Heart right ventricle (tissue), 16 donors: ENCODE measurements around the gene CCDC184. TPM values are rescaled to one million over a fixed set of nuclear protein-coding genes. Genes with fewer than 3 reads are reported as not detected.

Experiments
- ATAC-seq, 8 donors: fragments of 200-7000 bp; cut with Tn5 transposase; one replicate each; pipeline ENCODE4 v1.9.1; 2020; ENCODE audit warnings: mild to moderate bottlenecking in 8 of 8, moderate library complexity in 8 of 8, moderate number of reproducible peaks in 1 of 8
- DNase-seq, 2 donors: peaks; one replicate each; pipeline ENCODE4 v3.0.0-alpha.2; 2020
- H3K27ac ChIP-seq, 10 donors: fragments of 200-600 bp; sonication (generic) in 2 of 10; one replicate each; pipeline versions ENCODE4 v1.5.0 to v1.8.0; 2020 to 2022; ENCODE audit warnings: mild to moderate bottlenecking in 3 of 10
- H3K27me3 ChIP-seq, 7 donors: fragments of 200-600 bp; one replicate each; pipeline ENCODE4 v1.8.0; 2021 to 2022; ENCODE audit warnings: mild to moderate bottlenecking in 2 of 7
- H3K36me3 ChIP-seq, 9 donors: fragments of 200-600 bp; sonication (generic) in 1 of 9; one replicate each; pipeline versions ENCODE4 v1.5.0 to v1.8.0; 2020 to 2022; ENCODE audit warnings: mild to moderate bottlenecking in 2 of 9
- H3K4me1 ChIP-seq, 9 donors: fragments of 200-600 bp; sonication (generic) in 1 of 9; one replicate each; pipeline versions ENCODE4 v1.5.0 to v1.8.0; 2020 to 2022; ENCODE audit warnings: mild to moderate bottlenecking in 4 of 9
- H3K4me3 ChIP-seq, 10 donors: fragments of 200-600 bp; sonication (generic) in 2 of 10; one replicate each; pipeline versions ENCODE4 v1.5.0 to v1.8.0; 2020 to 2022; ENCODE audit warnings: mild to moderate bottlenecking in 7 of 10, moderate library complexity in 2 of 10
- H3K9me3 ChIP-seq, 11 donors: fragments of 200-600 bp in 10 of 11; sonication (generic) in 2 of 11; one replicate each; pipeline versions ENCODE4 v1.5.0 to v1.8.0; 2013 to 2022; ENCODE audit warnings: mild to moderate bottlenecking in 2 of 11, control low read depth in 1 of 11, moderate library complexity in 1 of 11
- CTCF ChIP-seq, 9 donors: fragments of 200-600 bp; sonication (generic) in 2 of 9; IDR thresholded peaks; one replicate each; pipeline versions ENCODE4 v1.5.0 to v1.8.0; 2021 to 2022; ENCODE audit warnings: antibody characterized with exemption in 9 of 9, mild to moderate bottlenecking in 5 of 9, moderate library complexity in 1 of 9
- WGBS, 2 donors: extraction: QIAGEN DNeasy Blood & Tissue Kit; methylation state at CpG; one replicate each; pipeline ENCODE4 v1.1.7; 2013; ENCODE audit warnings: inconsistent platforms in 1 of 2; 5-methylcytosine and 5-hydroxymethylcytosine counted together
- intact Hi-C, 10 donors: fragments of 100-400 bp; cut with DNase I; formaldehyde crosslinking; loops; one replicate each; pipeline versions ENCODE4 v1.11.1 to v1.14.2; 2022
- polyA plus RNA-seq, 2 donors: library from polyadenylated mRNA; stranded (reverse); fragments of 200-250 nt; gene quantifications; one replicate each; pipeline ENCODE4 v1.2.3, GENCODE V29; 2013
- total RNA-seq, 10 donors: library from RNA; stranded (reverse); fragmentation: NEBNext Ultra II Directional in 3 of 10; extraction: Animal tissue kit (Norgen Biotek cat#: 25700) in 3 of 10; gene quantifications; one replicate each; pipeline versions ENCODE4 v1.2.1 to v1.2.4, GENCODE V29; 2021 to 2023
- donor health status: Arrhythmogenic right ventricular cardiomyopathy.
- donor health status: ischemic (EF 13 %, LVEDD 7.1; RV severe dilation, severe dysfunction).
- donor health status: healthy with polysubstance abuse.
- donor health status: DM: no; HTN: yes; CAD: no.
- donor health status: DM: no; HTN: no; CAD: no.
- donor health status: ischemic (EF 25% LVEDD 6.9; RV normal size, moderate dysfunction).
- donor health status: ischemic (EF 25% LVEDD 5.7; RV mildly dilated, moderate dysfunction).
- donor health status: healthy.
- donor health status: DM: yes; HTN: yes; CAD: no.
- donor health status: Ischemic cardiomyopathy.
- donor health status: ischemic (EF 35%, LVEDD 5.7; RV mildly dilated, moderate dysfunction).
- donor health status: nonischemic (EF 11% LVEDD 7.7; RV severe dilation, severe dysfunction).
- donor health status: DM: yes; HTN: yes; CAD: no.
- donor health status: PGD.
- donor health status: ischemic (EF 29% LVEDD 5.4; RV normal size, mild dysfunction).
- donor health status: nonischemic (EF 23%, LVEDD 6.1; RV moderate dilation, normal function).

Gene CCDC184
- total and polyA plus RNA-seq, 12 donors, result 0.11 to 1.5 (median 0.49) TPM

GRCh38 chr12:48198672-48198971 is 15.2 kb downstream of the CCDC184 start:
- no peak for TF ChIP-seq CTCF (IDR thresholded peaks at IDR 0.05)
- intact Hi-C loops, result loop anchor here in 4 of 10 donors (5.0 to 10.0 kb wide), 5 partner anchors 114 to 416 kb away; partner anchors contain the start of gene ZNF641 (in 4 of the 4)
- WGBS, 2 donors, result 6 to 7% methylated on average over 26 of the region's 26 CpGs

GRCh38 chr12:48198985-48199384 is 15.5 kb downstream of the CCDC184 start:
- peak overlapping the region; percentile 38 to 97 (median 75) for H3K4me3 ChIP-seq
- ATAC-seq (peak in 1 of 8 donors; percentile 2), DNase-seq (no peak)
- peaks cover 0 to 7% (median 0%) of the 10 kb centered on the region in 11 donors for H3K9me3 ChIP-seq
- intact Hi-C loops, result loop anchor here in 4 of 10 donors (5.0 to 10.0 kb wide), 5 partner anchors 114 to 416 kb away; partner anchors contain the start of gene ZNF641 (in 4 of the 4)
- TF ChIP-seq CTCF (IDR thresholded peaks at IDR 0.05), result no peak
- peak overlapping the region; percentile 89 to 100 (median 100) for H3K27ac ChIP-seq
- 62 to 65% methylated on average over 10 of the region's 10 CpGs for WGBS, 2 donors
- H3K4me1 ChIP-seq, result peaks cover 0 to 36% (median 22%) of the 10 kb centered on the region in 9 donors
- peaks cover 0 to 9% (median 0%) of the 10 kb centered on the region in 9 donors for H3K36me3 ChIP-seq
- peaks cover 0 to 3% (median 0%) of the 10 kb centered on the region in 7 donors for H3K27me3 ChIP-seq

More at GRCh38 chr12:48198672-48198971, 15.2 kb downstream of the CCDC184 start:
- H3K4me3 ChIP-seq, result peak overlapping the region; percentile 38 to 97 (median 75)
- H3K4me1 ChIP-seq, result peaks cover 0 to 36% (median 22%) of the 10 kb centered on the region in 9 donors
- H3K27me3 ChIP-seq, result peaks cover 0 to 3% (median 0%) of the 10 kb centered on the region in 7 donors
- H3K36me3 ChIP-seq, result peaks cover 0 to 6% (median 0%) of the 10 kb centered on the region in 9 donors
- peak overlapping the region; percentile 89 to 100 (median 100) for H3K27ac ChIP-seq
- DNase-seq, result peak; percentile 46 to 63
- ATAC-seq, result peak; percentile 50 to 80 (median 73)
- H3K9me3 ChIP-seq, result peaks cover 0 to 3% (median 0%) of the 10 kb centered on the region in 11 donors

GRCh38 chr12:48199774-48200221 is 16.4 kb downstream of the CCDC184 start:
- H3K27me3 ChIP-seq, result peaks cover 0 to 3% (median 0%) of the 10 kb centered on the region in 7 donors
- no peak for TF ChIP-seq CTCF (IDR thresholded peaks at IDR 0.05)
- peak overlapping the region in 7 of 10 donors; percentile 67 to 97 (median 83) for H3K4me3 ChIP-seq
- peak overlapping the region in 9 of 10 donors; percentile 97 to 100 (median 100) for H3K27ac ChIP-seq
- DNase-seq (no peak), ATAC-seq (no peak)
- peaks cover 0 to 17% (median 0%) of the 10 kb centered on the region in 9 donors for H3K36me3 ChIP-seq
- WGBS, 2 donors, result 34 to 43% methylated on average over 3 of the region's 3 CpGs
- intact Hi-C loops, result loop anchor here in 5 of 10 donors (5.0 to 10.0 kb wide), 5 partner anchors 115 to 415 kb away; partner anchors contain the start of gene ZNF641 (in 5 of the 5)
- H3K9me3 ChIP-seq, result peaks cover 0 to 15% (median 0%) of the 10 kb centered on the region in 11 donors
- peaks cover 0 to 36% (median 22%) of the 10 kb centered on the region in 9 donors for H3K4me1 ChIP-seq

GRCh38 chr12:48201091-48201490 is 17.6 kb downstream of the CCDC184 start:
- Histone ChIP-seq H3K36me3 (peaks cover 0 to 30% (median 0%) of the 10 kb centered on the region in 9 donors), H3K4me1 (peaks cover 0 to 36% (median 22%) of the 10 kb centered on the region in 9 donors), H3K27ac (peak overlapping the region in 1 of 10 donors; percentile 100), H3K4me3 (no peak overlapping the region), H3K9me3 (peaks cover 0 to 28% (median 0%) of the 10 kb centered on the region in 11 donors), H3K27me3 (no peaks in the 10 kb centered on the region)
- DNase-seq, result no peak
- WGBS, 2 donors, result 88 to 91% methylated on average over 3 of the region's 3 CpGs
- no peak for ATAC-seq
- TF ChIP-seq CTCF (IDR thresholded peaks at IDR 0.05), result no peak
- intact Hi-C loops, result loop anchor here in 1 of 10 donors (5.0 kb wide), 1 partner anchor 151 kb away; the partner anchor contains the start of gene ZNF641
